Myometrial cell (primary cell): ENCODE data around the gene REV3L. TPM values are rescaled to one million over a fixed set of nuclear protein-coding genes. Genes with fewer than 3 reads are reported as not detected.

ENCODE experiments used
- total RNA-seq: library from RNA; depleted of rRNA; stranded (reverse); fragments of >200 nt; gene quantifications from 2 replicates; pipeline ENCODE4 v1.2.3, GENCODE V29; 2015

The REV3L gene, protein sequence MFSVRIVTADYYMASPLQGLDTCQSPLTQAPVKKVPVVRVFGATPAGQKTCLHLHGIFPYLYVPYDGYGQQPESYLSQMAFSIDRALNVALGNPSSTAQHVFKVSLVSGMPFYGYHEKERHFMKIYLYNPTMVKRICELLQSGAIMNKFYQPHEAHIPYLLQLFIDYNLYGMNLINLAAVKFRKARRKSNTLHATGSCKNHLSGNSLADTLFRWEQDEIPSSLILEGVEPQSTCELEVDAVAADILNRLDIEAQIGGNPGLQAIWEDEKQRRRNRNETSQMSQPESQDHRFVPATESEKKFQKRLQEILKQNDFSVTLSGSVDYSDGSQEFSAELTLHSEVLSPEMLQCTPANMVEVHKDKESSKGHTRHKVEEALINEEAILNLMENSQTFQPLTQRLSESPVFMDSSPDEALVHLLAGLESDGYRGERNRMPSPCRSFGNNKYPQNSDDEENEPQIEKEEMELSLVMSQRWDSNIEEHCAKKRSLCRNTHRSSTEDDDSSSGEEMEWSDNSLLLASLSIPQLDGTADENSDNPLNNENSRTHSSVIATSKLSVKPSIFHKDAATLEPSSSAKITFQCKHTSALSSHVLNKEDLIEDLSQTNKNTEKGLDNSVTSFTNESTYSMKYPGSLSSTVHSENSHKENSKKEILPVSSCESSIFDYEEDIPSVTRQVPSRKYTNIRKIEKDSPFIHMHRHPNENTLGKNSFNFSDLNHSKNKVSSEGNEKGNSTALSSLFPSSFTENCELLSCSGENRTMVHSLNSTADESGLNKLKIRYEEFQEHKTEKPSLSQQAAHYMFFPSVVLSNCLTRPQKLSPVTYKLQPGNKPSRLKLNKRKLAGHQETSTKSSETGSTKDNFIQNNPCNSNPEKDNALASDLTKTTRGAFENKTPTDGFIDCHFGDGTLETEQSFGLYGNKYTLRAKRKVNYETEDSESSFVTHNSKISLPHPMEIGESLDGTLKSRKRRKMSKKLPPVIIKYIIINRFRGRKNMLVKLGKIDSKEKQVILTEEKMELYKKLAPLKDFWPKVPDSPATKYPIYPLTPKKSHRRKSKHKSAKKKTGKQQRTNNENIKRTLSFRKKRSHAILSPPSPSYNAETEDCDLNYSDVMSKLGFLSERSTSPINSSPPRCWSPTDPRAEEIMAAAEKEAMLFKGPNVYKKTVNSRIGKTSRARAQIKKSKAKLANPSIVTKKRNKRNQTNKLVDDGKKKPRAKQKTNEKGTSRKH (N-terminal part only)
- 15.3 and 17.2 TPM in 2 replicates for total RNA-seq

GRCh38 chr6:111482959-111483735 lies at the start of gene REV3L:
Gene REV3L (minus strand): TSS chr6:111483218. CDS start chr6:111482888, 330 bp downstream.

Other genes with a start within 250 kb of the REV3L start
- 17.3 and 18.1 TPM in 2 replicates for gene TRAF3IP2, start 122.7 kb upstream of the REV3L start, total RNA-seq